ENCODE data around the gene WNT4.

GRCh38 chr1:22093513-22093912, 49.4 kb downstream of the WNT4 start:
- TF ChIP-seq POLR2A (IDR thresholded peaks at IDR 0.05; ENCODE audit: borderline replicate concordance, extremely low read depth, insufficient read depth, insufficient read length): no peak
- TF ChIP-seq CTCF (IDR thresholded peaks at IDR 0.05 in 2 of 3, conservative IDR thresholded peaks at IDR 0.05 in 1 of 3; ENCODE audit: borderline replicate concordance in 1 of 3, insufficient read depth in 1 of 3, low read depth in 2 of 3, low read length in 2 of 3): no peak
- TF ChIP-seq JUND (IDR thresholded peaks at IDR 0.05): no peak
- TF ChIP-seq ATF3 (IDR thresholded peaks at IDR 0.05): no peak
- TF ChIP-seq POLR2AphosphoS5 (IDR thresholded peaks at IDR 0.05; ENCODE audit: low read depth, low read length): no peak
- TF ChIP-seq EZH2 (IDR thresholded peaks at IDR 0.05): no peak
- no peak for TF ChIP-seq ZNF274 (IDR thresholded peaks at IDR 0.05; ENCODE audit: low read depth, low read length)
- no peak for TF ChIP-seq TCF7L2 (IDR thresholded peaks at IDR 0.05; ENCODE audit: borderline replicate concordance, extremely low read depth, insufficient read depth, insufficient read length)
- no peak for TF ChIP-seq RAD21 (IDR thresholded peaks at IDR 0.05; ENCODE audit: low read depth)
- no peak for TF ChIP-seq EZH2phosphoT487 (IDR thresholded peaks at IDR 0.05; ENCODE audit: borderline replicate concordance)
- TF ChIP-seq SIN3A (IDR thresholded peaks at IDR 0.05; ENCODE audit: low read depth): no peak
- TF ChIP-seq CEBPB (IDR thresholded peaks at IDR 0.05; ENCODE audit: low read depth): no peak
- TF ChIP-seq YY1 (IDR thresholded peaks at IDR 0.05; ENCODE audit: extremely low read depth, insufficient replicate concordance, low read depth, low read length): no peak

Data from HCT116 (cell line).